Testis (tissue), 2 donors: ENCODE results near the gene ZC3H7B.

Experiments
- CTCF ChIP-seq, 3 experiments: fragments of 450-650 bp in 2 of 3; fragments of 200-600 bp in 1 of 3; sonication (generic) in 1 of 3; IDR thresholded peaks; one replicate each; pipeline ENCODE4 v1.5.1; 2016 to 2019; ENCODE audit warnings: antibody characterized with exemption in 3 of 3, mild to moderate bottlenecking in 2 of 3, moderate library complexity in 1 of 3
- POLR2A ChIP-seq: fragments of 450-650 bp; IDR thresholded peaks from one replicate; pipeline ENCODE4 v1.6.1; 2017; ENCODE audit warnings: antibody characterized with exemption, mild to moderate bottlenecking, moderate library complexity

- no peak for TF ChIP-seq CTCF (IDR thresholded peaks at IDR 0.05)
- TF ChIP-seq POLR2A = no peak
Observed at GRCh38 chr22:41364955-41365354, 63.6 kb downstream of the ZC3H7B start.
